WTC11 (cell line): ENCODE results near the gene CCDC137.

Source experiments
- ATF1 ChIP-seq: sonication (generic); formaldehyde crosslinking; IDR thresholded peaks from 2 replicates; pipeline ENCODE4 v1.8.1; 2023; ENCODE audit warnings: mild to moderate bottlenecking, moderate library complexity, missing genetic modification reagents
- ESRRA ChIP-seq: sonication (generic); formaldehyde crosslinking; IDR thresholded peaks from 2 replicates; pipeline ENCODE4 v1.8.1; 2022; ENCODE audit warnings: mild to moderate bottlenecking, missing genetic modification reagents, borderline replicate concordance
- MYBL2 ChIP-seq: sonication (generic); formaldehyde crosslinking; IDR thresholded peaks from 2 replicates; pipeline ENCODE4 v1.8.1; 2023; ENCODE audit warnings: mild to moderate bottlenecking, moderate library complexity, missing genetic modification reagents
- PRDM15 ChIP-seq: sonication (generic); formaldehyde crosslinking; IDR thresholded peaks from 2 replicates; pipeline ENCODE4 v1.8.0; 2022; ENCODE audit warnings: missing genetic modification reagents
- SMAD4 ChIP-seq: sonication (generic); formaldehyde crosslinking; IDR thresholded peaks from 2 replicates; pipeline ENCODE4 v1.8.0; 2022; ENCODE audit warnings: mild to moderate bottlenecking, missing genetic modification reagents
- SP1 ChIP-seq: sonication (generic); formaldehyde crosslinking; conservative IDR thresholded peaks from 2 replicates; pipeline ENCODE4 v1.8.1; 2022; ENCODE audit warnings: missing genetic modification reagents
- TEAD4 ChIP-seq: sonication (generic); formaldehyde crosslinking; IDR thresholded peaks from 2 replicates; pipeline ENCODE4 v1.8.0; 2022; ENCODE audit warnings: mild to moderate bottlenecking, missing genetic modification reagents
- TF ChIP-seq, protein P1 (sequence below): fragments of 200-600 bp; IDR thresholded peaks from 2 replicates; pipeline ENCODE4 v1.8.0; 2022; ENCODE audit warnings: antibody characterized with exemption

GRCh38 chr17:81685108-81685507, 18.6 kb downstream of the CCDC137 start:
- TF ChIP-seq, protein P1, sequence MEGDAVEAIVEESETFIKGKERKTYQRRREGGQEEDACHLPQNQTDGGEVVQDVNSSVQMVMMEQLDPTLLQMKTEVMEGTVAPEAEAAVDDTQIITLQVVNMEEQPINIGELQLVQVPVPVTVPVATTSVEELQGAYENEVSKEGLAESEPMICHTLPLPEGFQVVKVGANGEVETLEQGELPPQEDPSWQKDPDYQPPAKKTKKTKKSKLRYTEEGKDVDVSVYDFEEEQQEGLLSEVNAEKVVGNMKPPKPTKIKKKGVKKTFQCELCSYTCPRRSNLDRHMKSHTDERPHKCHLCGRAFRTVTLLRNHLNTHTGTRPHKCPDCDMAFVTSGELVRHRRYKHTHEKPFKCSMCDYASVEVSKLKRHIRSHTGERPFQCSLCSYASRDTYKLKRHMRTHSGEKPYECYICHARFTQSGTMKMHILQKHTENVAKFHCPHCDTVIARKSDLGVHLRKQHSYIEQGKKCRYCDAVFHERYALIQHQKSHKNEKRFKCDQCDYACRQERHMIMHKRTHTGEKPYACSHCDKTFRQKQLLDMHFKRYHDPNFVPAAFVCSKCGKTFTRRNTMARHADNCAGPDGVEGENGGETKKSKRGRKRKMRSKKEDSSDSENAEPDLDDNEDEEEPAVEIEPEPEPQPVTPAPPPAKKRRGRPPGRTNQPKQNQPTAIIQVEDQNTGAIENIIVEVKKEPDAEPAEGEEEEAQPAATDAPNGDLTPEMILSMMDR: no peak
- no peak for TF ChIP-seq ATF1 (CRISPR knock-in tag)
- TF ChIP-seq SMAD4 (CRISPR knock-in tag): no peak
- no peak for TF ChIP-seq ESRRA
- no peak for TF ChIP-seq PRDM15 (CRISPR knock-in tag)
- no peak for TF ChIP-seq SP1 (CRISPR knock-in tag)
- no peak for TF ChIP-seq MYBL2 (CRISPR knock-in tag)
- no peak for TF ChIP-seq TEAD4
